Erythroblast (primary cell): Measurements from ENCODE around the gene NDUFA13.

Source experiments
- GATA1 ChIP-seq: IDR thresholded peaks from 2 replicates; pipeline ENCODE4 v1.6.1; 2011; ENCODE audit warnings: low read depth, mild to moderate bottlenecking, control low read depth, low read length, moderate library complexity
- POLR2A ChIP-seq: IDR thresholded peaks from 2 replicates; pipeline ENCODE4 v1.6.1; 2011; ENCODE audit warnings: mild to moderate bottlenecking, low read length

DNA sequence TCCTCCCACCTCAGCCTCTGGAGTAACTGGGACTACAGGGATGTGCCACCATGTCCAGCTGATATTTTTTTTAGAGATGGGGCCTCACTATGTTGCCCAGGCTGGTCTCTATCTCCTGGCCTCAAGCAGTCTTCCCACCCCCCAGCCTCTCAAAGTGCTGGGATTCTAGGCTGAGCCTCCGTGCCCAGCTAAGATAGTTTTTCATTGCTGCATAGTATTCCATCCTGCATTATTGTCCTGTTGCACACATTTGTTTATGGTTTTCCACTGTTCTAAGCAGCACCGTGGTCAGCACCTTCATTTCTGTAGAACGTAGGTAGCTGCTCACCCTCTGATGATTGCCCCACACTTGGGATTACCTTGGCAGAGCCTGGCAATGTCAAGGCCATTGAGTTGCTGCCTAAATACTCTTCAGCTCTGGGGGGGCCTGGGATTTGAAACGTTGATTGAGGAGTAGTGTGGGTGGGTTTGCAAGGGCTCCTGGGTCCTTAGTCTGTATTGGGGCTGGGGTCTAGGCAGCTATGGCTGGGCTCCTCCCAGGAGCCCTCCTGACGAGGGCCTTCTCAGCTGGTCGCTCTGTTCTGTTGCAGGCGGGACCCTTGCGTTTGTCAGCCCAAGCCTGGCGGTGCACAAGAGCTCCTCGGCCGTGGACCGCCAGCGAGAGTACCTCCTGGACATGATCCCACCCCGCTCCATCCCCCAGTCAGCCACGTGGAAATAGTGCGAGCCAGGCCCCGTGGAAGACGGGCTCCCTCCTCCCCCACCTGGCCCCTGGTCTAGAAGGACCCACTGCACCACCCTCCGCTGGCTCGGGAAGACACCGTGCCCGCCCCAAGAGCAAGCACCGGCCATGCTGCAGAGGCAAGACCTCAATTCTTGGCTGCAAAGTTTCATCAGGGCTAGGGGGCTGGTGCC lies 11.0 kb upstream of the NDUFA13 start:
- TF ChIP-seq POLR2A (no peak), GATA1 (no peak)
